Heart left ventricle (tissue), 16 donors: ENCODE measurements around the gene TRIM52. TPM values are rescaled to one million over a fixed set of nuclear protein-coding genes. Genes with fewer than 3 reads are reported as not detected.
"Not testable (repeated sequence)": the region's sequence is repeated elsewhere in the genome, so short reads cannot be mapped to it uniquely, and the experiment has no call there.

Experiments
- ATAC-seq, 4 donors: fragments of 200-7000 bp; cut with Tn5 transposase; one replicate each; pipeline ENCODE4 v1.9.1; 2020 to 2022; ENCODE audit warnings: moderate library complexity in 4 of 4, mild to moderate bottlenecking in 3 of 4, moderate number of reproducible peaks in 1 of 4
- DNase-seq, 5 donors: peaks; one replicate each; pipeline ENCODE4 v3.0.0-alpha.2; 2020
- H3K27ac ChIP-seq, 12 donors: fragments of 200-600 bp; sonication (generic) in 4 of 12; one replicate each; pipeline versions ENCODE4 v1.5.0 to v1.8.0; 2016 to 2022; ENCODE audit warnings: mild to moderate bottlenecking in 2 of 12
- H3K27me3 ChIP-seq, 9 donors: fragments of 200-600 bp; sonication (generic) in 2 of 9; one replicate each; pipeline versions ENCODE4 v1.5.1 to v1.8.0; 2016 to 2022; ENCODE audit warnings: mild to moderate bottlenecking in 3 of 9
- H3K36me3 ChIP-seq, 9 donors: fragments of 200-600 bp; sonication (generic) in 2 of 9; one replicate each; pipeline versions ENCODE4 v1.5.0 to v1.8.0; 2018 to 2022; ENCODE audit warnings: mild to moderate bottlenecking in 2 of 9
- H3K4me1 ChIP-seq, 12 donors: fragments of 200-600 bp; sonication (generic) in 4 of 12; one replicate each; pipeline versions ENCODE4 v1.5.0 to v1.8.0; 2016 to 2022; ENCODE audit warnings: mild to moderate bottlenecking in 3 of 12
- H3K4me3 ChIP-seq, 12 donors: fragments of 200-600 bp; sonication (generic) in 4 of 12; one replicate each; pipeline versions ENCODE4 v1.5.0 to v1.8.0; 2017 to 2022; ENCODE audit warnings: mild to moderate bottlenecking in 9 of 12, moderate library complexity in 4 of 12
- H3K9me3 ChIP-seq, 12 donors: fragments of 200-600 bp; sonication (generic) in 4 of 12; one replicate each; pipeline versions ENCODE4 v1.5.0 to v1.8.0; 2016 to 2022; ENCODE audit warnings: mild to moderate bottlenecking in 1 of 12
- CTCF ChIP-seq, 12 donors: fragments of 200-600 bp; sonication (generic) in 4 of 12; IDR thresholded peaks; one replicate each; pipeline versions ENCODE4 v1.5.0 to v1.8.0; 2018 to 2022; ENCODE audit warnings: antibody characterized with exemption in 12 of 12, mild to moderate bottlenecking in 5 of 12
- POLR2A ChIP-seq, 2 donors: fragments of 450-650 bp; IDR thresholded peaks; one replicate each; pipeline ENCODE4 v1.6.1; 2017; ENCODE audit warnings: antibody characterized with exemption in 2 of 2, mild to moderate bottlenecking in 2 of 2, moderate library complexity in 2 of 2
- WGBS, 4 donors: extraction: QIAGEN DNeasy Blood & Tissue Kit in 2 of 4; methylation state at CpG; one replicate each; pipeline versions ENCODE4 v1.1.5 to v1.1.7; 2013 to 2018; 5-methylcytosine and 5-hydroxymethylcytosine counted together
- intact Hi-C, 10 donors: fragments of 100-400 bp; cut with DNase I; formaldehyde crosslinking; loops; one replicate each; pipeline versions ENCODE4 v1.11.1 to v1.14.2; 2022
- polyA plus RNA-seq, 2 donors: library from polyadenylated mRNA; stranded (reverse); fragments of 200-250 nt; gene quantifications; one replicate each; pipeline ENCODE4 v1.2.3, GENCODE V29; 2013
- total RNA-seq, 9 donors: library from RNA; depleted of rRNA in 2 of 9; stranded (reverse); fragments of >200 nt in 2 of 9; fragmentation: NEBNext Ultra II Directional in 3 of 9; extraction: Animal tissue kit (Norgen Biotek cat#: 25700) in 3 of 9; gene quantifications; one replicate each; pipeline versions ENCODE4 v1.1.0 to v1.2.4, GENCODE V29; 2016 to 2023
- donor health status: ischemic (EF 13 %, LVEDD 7.1; RV severe dilation, severe dysfunction).
- donor health status: healthy with polysubstance abuse.
- donor health status: DM: no; HTN: yes; CAD: no.
- donor health status: DM: no; HTN: no; CAD: no.
- donor health status: ischemic (EF 25% LVEDD 6.9; RV normal size, moderate dysfunction).
- donor health status: ischemic (EF 25% LVEDD 5.7; RV mildly dilated, moderate dysfunction).
- donor health status: healthy.
- donor health status: DM: yes; HTN: yes; CAD: no.
- donor health status: ischemic (EF 35%, LVEDD 5.7; RV mildly dilated, moderate dysfunction).
- donor health status: nonischemic (EF 11% LVEDD 7.7; RV severe dilation, severe dysfunction).
- donor health status: DM: yes; HTN: yes; CAD: no.
- donor health status: PGD.
- donor health status: ischemic (EF 29% LVEDD 5.4; RV normal size, mild dysfunction).
- donor health status: nonischemic (EF 23%, LVEDD 6.1; RV moderate dilation, normal function).

Gene TRIM52
- total and polyA plus RNA-seq, 11 donors, result 5.6 to 12.8 (median 7.6) TPM

- no peak for TF ChIP-seq CTCF (IDR thresholded peaks at IDR 0.05)
- no peak for TF ChIP-seq POLR2A (IDR thresholded peaks at IDR 0.05)
Observed at GRCh38 chr5:181281077-181281983, 20.4 kb upstream of the TRIM52 start.

GRCh38 chr5:181280251-181280762 lies 19.4 kb upstream of the TRIM52 start:
- Histone ChIP-seq H3K9me3 (no peaks in the 10 kb centered on the region), H3K27me3 (no peaks in the 10 kb centered on the region), H3K4me1 (no peaks in the 10 kb centered on the region), H3K27ac (no peak overlapping the region), H3K4me3 (no peak overlapping the region), H3K36me3 (no peaks in the 10 kb centered on the region)
- no peak for ATAC-seq
- intact Hi-C loops, result no loop called here
- no peak for TF ChIP-seq POLR2A (IDR thresholded peaks at IDR 0.05)
- no peak for TF ChIP-seq CTCF (IDR thresholded peaks at IDR 0.05)
- WGBS, 4 donors, result 89 to 93% (median 91%) methylated on average over 7 of the region's 7 CpGs
- no peak for DNase-seq

More at GRCh38 chr5:181281077-181281983, 20.4 kb upstream of the TRIM52 start:
- no peaks in the 10 kb centered on the region for H3K36me3 ChIP-seq
- intact Hi-C loops, result no loop called here
- 90 to 94% (median 93%) methylated on average over 40 of the region's 40 CpGs for WGBS, 4 donors
- ATAC-seq, result no peak
- no peak overlapping the region for H3K27ac ChIP-seq
- DNase-seq, result no peak
- H3K4me1 ChIP-seq, result no peaks in the 10 kb centered on the region
- H3K9me3 ChIP-seq, result no peaks in the 10 kb centered on the region
- H3K4me3 ChIP-seq, result no peak overlapping the region
- H3K27me3 ChIP-seq, result no peaks in the 10 kb centered on the region

GRCh38 chr5:181273433-181273744 lies 12.4 kb upstream of the TRIM52 start:
- ATAC-seq, result peak in 3 of 4 donors; percentile 28 to 74 (median 64)
- peak in 9 of 12 donors; percentile 13 to 48 (median 26) for TF ChIP-seq CTCF (IDR thresholded peaks at IDR 0.05)
- intact Hi-C loops, H3K4me1 ChIP-seq, H3K9me3 ChIP-seq, H3K27me3 ChIP-seq, H3K27ac ChIP-seq: not testable (repeated sequence)
- WGBS, 4 donors, result 28 to 56% (median 38%) methylated on average over 15 to 28 of the region's 28 CpGs
- DNase-seq, result peak in 2 of 5 donors; percentile 55 to 68
- peak overlapping the region in 5 of 12 donors; percentile 12 to 26 (median 22) for H3K4me3 ChIP-seq
- peaks cover 0 to 13% (median 0%) of the 10 kb centered on the region in 9 donors for H3K36me3 ChIP-seq

- Histone ChIP-seq H3K27ac (no peak overlapping the region), H3K4me1 (no peaks in the 10 kb centered on the region), H3K4me3 (no peak overlapping the region), H3K27me3 (no peaks in the 10 kb centered on the region), H3K9me3 (no peaks in the 10 kb centered on the region), H3K36me3 (peaks cover 0 to 13% (median 0%) of the 10 kb centered on the region in 9 donors)
- intact Hi-C loops, result no loop called here
- no peak for TF ChIP-seq CTCF (IDR thresholded peaks at IDR 0.05)
- no peak for TF ChIP-seq POLR2A (IDR thresholded peaks at IDR 0.05)
- DNase-seq (no peak), ATAC-seq (no peak)
- 90 to 97% (median 90%) methylated on average over 3 of the region's 3 CpGs for WGBS, 4 donors
Observed at GRCh38 chr5:181271081-181271480, 10.1 kb upstream of the TRIM52 start.

GRCh38 chr5:181267907-181268306 lies 7.0 kb upstream of the TRIM52 start:
- H3K4me1 ChIP-seq, H3K27ac ChIP-seq, ATAC-seq, H3K9me3 ChIP-seq, H3K4me3 ChIP-seq, H3K27me3 ChIP-seq, DNase-seq, intact Hi-C loops: not testable (repeated sequence)
- WGBS, 4 donors, result 91 to 94% (median 93%) methylated on average over 12 of the region's 12 CpGs
- peaks cover 0 to 21% (median 14%) of the 10 kb centered on the region in 9 donors for H3K36me3 ChIP-seq

- intact Hi-C loops, DNase-seq, ATAC-seq, H3K27ac ChIP-seq, H3K4me3 ChIP-seq, H3K9me3 ChIP-seq, H3K27me3 ChIP-seq: not testable (repeated sequence)
- 58 to 68% (median 62%) methylated on average over 8 of the region's 8 CpGs for WGBS, 4 donors
- peaks cover 0 to 21% (median 14%) of the 10 kb centered on the region in 9 donors for H3K36me3 ChIP-seq
- H3K4me1 ChIP-seq, result peaks cover 0 to 12% (median 3%) of the 10 kb centered on the region in 12 donors
Observed at GRCh38 chr5:181267291-181267904, 6.5 kb upstream of the TRIM52 start.
